Adipocyte (in vitro differentiated cells): Measurements from ENCODE around the gene SOAT2.
A peak's percentile ranks its signal among the peaks of the same experiment; 100 is the strongest.
"Not testable (repeated sequence)": the region's sequence is repeated elsewhere in the genome, so short reads cannot be mapped to it uniquely, and the experiment has no call there.

Source experiments
- DNase-seq: peaks from one replicate; pipeline ENCODE4 v3.0.0-alpha.2; 2015; ENCODE audit warnings: low read depth
- H3K27me3 ChIP-seq: replicated peaks from 2 replicates; pipeline ENCODE4 v1.7.0; 2013; ENCODE audit warnings: mild to moderate bottlenecking, low read length, moderate library complexity; ENCODE audit not compliant: control insufficient read depth, insufficient read depth
- H3K36me3 ChIP-seq: 2 replicates; pipeline ENCODE4 v1.7.0; 2013; ENCODE audit warnings: low read length, mild to moderate bottlenecking, moderate library complexity; ENCODE audit not compliant: control insufficient read depth, insufficient read depth, severe bottlenecking
- H3K4me1 ChIP-seq: 2 replicates; pipeline ENCODE4 v1.7.0; 2013; ENCODE audit warnings: mild to moderate bottlenecking, low read length, moderate library complexity; ENCODE audit not compliant: control insufficient read depth, insufficient read depth
- H3K4me3 ChIP-seq: 2 replicates; pipeline ENCODE4 v1.7.0; 2013; ENCODE audit warnings: mild to moderate bottlenecking, low read length, moderate library complexity
- H3K9ac ChIP-seq: 2 replicates; pipeline ENCODE4 v1.7.0; 2013; ENCODE audit warnings: mild to moderate bottlenecking, low read length, moderate library complexity
- H3K9me3 ChIP-seq: 2 replicates; pipeline ENCODE4 v1.7.0; 2013; ENCODE audit warnings: mild to moderate bottlenecking, low read length, moderate library complexity; ENCODE audit not compliant: control insufficient read depth

Gene SOAT2

GRCh38 chr12:53145383-53146260 lies 42.3 kb downstream of the SOAT2 start:
- Histone ChIP-seq H3K9me3 (no peaks in the 10 kb centered on the region), H3K27me3 (no peaks in the 10 kb centered on the region), H3K4me1 (peaks cover 15% of the 10 kb centered on the region), H3K9ac (no peak overlapping the region), H3K4me3 (no peak overlapping the region), H3K36me3 (no peaks in the 10 kb centered on the region)
- peak; percentile 11 for DNase-seq

GRCh38 chr12:53147181-53147580 lies 43.9 kb downstream of the SOAT2 start:
- H3K4me3 ChIP-seq, result no peak overlapping the region
- H3K27me3 ChIP-seq, result no peaks in the 10 kb centered on the region
- H3K9ac ChIP-seq, result no peak overlapping the region
- H3K4me1 ChIP-seq, result peaks cover 15% of the 10 kb centered on the region
- no peaks in the 10 kb centered on the region for H3K36me3 ChIP-seq
- no peak for DNase-seq
- H3K9me3 ChIP-seq, result no peaks in the 10 kb centered on the region

GRCh38 chr12:53147653-53148052 lies 44.4 kb downstream of the SOAT2 start:
- no peak overlapping the region for H3K4me3 ChIP-seq
- H3K9ac ChIP-seq, result no peak overlapping the region
- no peaks in the 10 kb centered on the region for H3K27me3 ChIP-seq
- no peak for DNase-seq
- H3K9me3 ChIP-seq, result no peaks in the 10 kb centered on the region
- H3K36me3 ChIP-seq, result no peaks in the 10 kb centered on the region
- H3K4me1 ChIP-seq, result peaks cover 15% of the 10 kb centered on the region

GRCh38 chr12:53151039-53151438 lies 47.8 kb downstream of the SOAT2 start:
- Histone ChIP-seq H3K9ac (no peak overlapping the region), H3K4me1 (no peaks in the 10 kb centered on the region), H3K36me3 (peaks cover 13% of the 10 kb centered on the region), H3K27me3 (no peaks in the 10 kb centered on the region), H3K9me3 (no peaks in the 10 kb centered on the region), H3K4me3 (no peak overlapping the region)
- DNase-seq, result no peak

- no peak overlapping the region for H3K4me3 ChIP-seq
Observed at GRCh38 chr12:53152390-53152789, 49.1 kb downstream of the SOAT2 start.

GRCh38 chr12:53159195-53159839 lies 56.0 kb downstream of the SOAT2 start:
- H3K4me3 ChIP-seq, result no peak overlapping the region
- peak; percentile 85 for DNase-seq
- H3K27me3 ChIP-seq, result no peaks in the 10 kb centered on the region
- H3K9ac ChIP-seq, result peak overlapping the region; percentile 28
- H3K4me1 ChIP-seq, result peaks cover 10% of the 10 kb centered on the region
- peaks cover 84% of the 10 kb centered on the region for H3K36me3 ChIP-seq
- no peaks in the 10 kb centered on the region for H3K9me3 ChIP-seq

More at GRCh38 chr12:53152390-53152789, 49.1 kb downstream of the SOAT2 start:
- H3K9ac ChIP-seq, result no peak overlapping the region
- no peaks in the 10 kb centered on the region for H3K9me3 ChIP-seq
- no peaks in the 10 kb centered on the region for H3K4me1 ChIP-seq
- peaks cover 27% of the 10 kb centered on the region for H3K36me3 ChIP-seq
- no peaks in the 10 kb centered on the region for H3K27me3 ChIP-seq
- no peak for DNase-seq

GRCh38 chr12:53160000-53160399 lies 56.7 kb downstream of the SOAT2 start:
- Histone ChIP-seq H3K27me3 (no peaks in the 10 kb centered on the region), H3K4me3 (no peak overlapping the region), H3K4me1 (peaks cover 10% of the 10 kb centered on the region), H3K9me3 (no peaks in the 10 kb centered on the region), H3K36me3 (peaks cover 87% of the 10 kb centered on the region), H3K9ac (peak overlapping the region; percentile 28)
- DNase-seq, result no peak

GRCh38 chr12:53160673-53161072 lies 57.4 kb downstream of the SOAT2 start:
- no peak overlapping the region for H3K4me3 ChIP-seq
- H3K27me3 ChIP-seq, result no peaks in the 10 kb centered on the region
- H3K9me3 ChIP-seq, result no peaks in the 10 kb centered on the region
- peaks cover 10% of the 10 kb centered on the region for H3K4me1 ChIP-seq
- peaks cover 89% of the 10 kb centered on the region for H3K36me3 ChIP-seq
- H3K9ac ChIP-seq, result no peak overlapping the region
- no peak for DNase-seq

GRCh38 chr12:53161119-53161911 lies 58.0 kb downstream of the SOAT2 start:
- Histone ChIP-seq H3K4me3 (no peak overlapping the region), H3K9me3 (no peaks in the 10 kb centered on the region), H3K27me3 (no peaks in the 10 kb centered on the region), H3K9ac (no peak overlapping the region), H3K4me1 (peaks cover 10% of the 10 kb centered on the region), H3K36me3 (peaks cover 89% of the 10 kb centered on the region)
- DNase-seq, result no peak

- H3K27me3 ChIP-seq, H3K4me1 ChIP-seq, H3K4me3 ChIP-seq, DNase-seq, H3K9ac ChIP-seq, H3K9me3 ChIP-seq: not testable (repeated sequence)
- peaks cover 89% of the 10 kb centered on the region for H3K36me3 ChIP-seq
Observed at GRCh38 chr12:53163008-53163407, 59.7 kb downstream of the SOAT2 start.

GRCh38 chr12:53166837-53167236 lies 63.6 kb downstream of the SOAT2 start:
- no peak overlapping the region for H3K4me3 ChIP-seq
- no peaks in the 10 kb centered on the region for H3K27me3 ChIP-seq
- DNase-seq, result no peak
- no peak overlapping the region for H3K9ac ChIP-seq
- peaks cover 3% of the 10 kb centered on the region for H3K4me1 ChIP-seq
- peaks cover 84% of the 10 kb centered on the region for H3K36me3 ChIP-seq
- H3K9me3 ChIP-seq, result no peaks in the 10 kb centered on the region
